Measurements from ENCODE around the gene PDPK1.

GRCh38 chr16:2524339-2524938 is 13.4 kb upstream of the PDPK1 start:
- no peak for TF ChIP-seq REST (IDR thresholded peaks at IDR 0.05; ENCODE audit: insufficient replicate concordance, low read depth)
- no peak for TF ChIP-seq CTCF (IDR thresholded peaks at IDR 0.05; ENCODE audit: insufficient read depth, low read length)
- no peak for TF ChIP-seq SPI1 (IDR thresholded peaks at IDR 0.05; ENCODE audit: borderline replicate concordance, low read depth)
- no peak for TF ChIP-seq POLR2AphosphoS5 (IDR thresholded peaks at IDR 0.05; ENCODE audit: low read depth)
- TF ChIP-seq GABPA (IDR thresholded peaks at IDR 0.05; ENCODE audit: low read depth): no peak
